Measurements from ENCODE around the gene CHRNA9. TPM values are rescaled to one million over a fixed set of nuclear protein-coding genes. Genes with fewer than 3 reads are reported as not detected.
A peak's percentile ranks its signal among the peaks of the same experiment; 100 is the strongest.

The CHRNA9 gene
- total and polyA plus RNA-seq, 5 donors from 2014 or later: 0.13 to 0.69 (median 0.37) TPM; not detected in 1

DNA sequence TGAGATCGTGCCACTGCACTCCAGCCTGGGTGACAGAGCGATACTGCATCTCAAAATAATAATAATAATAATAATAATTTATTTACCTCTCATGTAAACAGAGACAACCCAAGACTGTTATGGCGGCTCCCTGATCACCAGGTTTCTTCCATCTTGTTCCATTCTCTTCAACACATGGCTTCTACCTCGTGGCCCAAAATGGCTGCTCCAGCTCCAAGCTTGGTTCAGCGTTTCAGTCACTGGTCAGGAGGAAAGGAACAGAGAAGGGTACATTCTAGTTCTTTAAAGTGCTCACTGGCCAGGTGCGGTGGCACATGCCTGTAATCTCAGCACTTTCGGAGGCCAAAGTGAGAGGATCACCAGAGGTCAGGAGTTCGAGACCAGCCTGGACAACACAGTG is 24.9 kb upstream of the CHRNA9 start:
- Histone ChIP-seq H3K36me3 (ENCODE audit: control insufficient read depth, insufficient read depth, low read length) (no peaks in the 10 kb centered on the region), H3K4me1 (ENCODE audit: control insufficient read depth, insufficient read depth, low read length, poor library complexity, severe bottlenecking) (peaks cover 75% of the 10 kb centered on the region), H3K27me3 (ENCODE audit: control insufficient read depth, insufficient read depth, low read length) (no peaks in the 10 kb centered on the region), H3K27ac (ENCODE audit: insufficient read depth, low read length, poor library complexity, severe bottlenecking) (peak overlapping the region; percentile 94), H3K4me3 (ENCODE audit: low read depth, low read length) (no peak overlapping the region), H3K9me3 (ENCODE audit: control insufficient read depth in 2 of 2, low read length in 2 of 2) (no peaks in the 10 kb centered on the region)
- ATAC-seq (ENCODE audit: low read depth in 2 of 2) (no peak), DNase-seq (no peak)
- no peak overlapping the region for H3K4me3 Mint-ChIP-seq
- peak overlapping the region in 2 of 3 donors; percentile 36 to 98 for H3K27ac Mint-ChIP-seq
- peaks cover 24 to 84% (median 68%) of the 10 kb centered on the region in 4 donors for H3K4me1 Mint-ChIP-seq
- no peaks in the 10 kb centered on the region for H3K27me3 Mint-ChIP-seq
- peaks cover 4% of the 10 kb centered on the region for H3K36me3 Mint-ChIP-seq
- no peaks in the 10 kb centered on the region for H3K9me3 Mint-ChIP-seq

DNA sequence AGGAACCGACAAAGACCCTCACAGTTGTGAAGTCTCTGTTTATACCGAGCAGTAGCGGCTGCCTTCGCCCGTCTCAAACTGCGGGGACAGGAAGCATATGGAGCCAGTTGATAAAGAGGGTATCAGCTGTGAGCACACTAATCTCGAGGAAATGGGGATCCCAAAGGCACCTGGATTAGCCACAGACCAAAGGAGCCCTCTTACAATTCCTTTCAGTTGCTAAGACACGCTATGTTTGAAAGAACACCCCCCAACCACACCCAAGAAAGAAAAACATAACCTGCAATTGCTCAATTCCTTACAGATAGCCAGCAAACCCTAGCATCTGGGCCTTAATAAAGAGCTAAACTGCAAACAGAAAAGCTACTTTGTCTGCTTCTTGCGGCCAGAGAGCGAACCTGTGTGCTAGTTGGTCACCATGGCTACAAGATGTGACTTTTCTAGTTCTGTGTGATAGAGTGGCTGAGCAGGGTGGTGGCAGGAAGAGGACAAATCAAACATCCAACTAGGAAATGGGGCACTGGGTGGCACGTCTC is 23.3 kb upstream of the CHRNA9 start:
- no peaks in the 10 kb centered on the region for H3K36me3 ChIP-seq (ENCODE audit: control insufficient read depth, insufficient read depth, low read length)
- H3K27me3 ChIP-seq (ENCODE audit: control insufficient read depth, insufficient read depth, low read length): no peaks in the 10 kb centered on the region
- H3K27ac Mint-ChIP-seq: peak overlapping the region; percentile 92 to 98 (median 97)
- peak overlapping the region in 3 of 4 donors; percentile 11 to 39 (median 31) for H3K4me3 Mint-ChIP-seq
- H3K27me3 Mint-ChIP-seq: no peaks in the 10 kb centered on the region
- no peaks in the 10 kb centered on the region for H3K9me3 ChIP-seq (ENCODE audit: control insufficient read depth in 2 of 2, low read length in 2 of 2)
- H3K27ac ChIP-seq (ENCODE audit: insufficient read depth, low read length, poor library complexity, severe bottlenecking): peak overlapping the region; percentile 94
- DNase-seq (peak in 2 of 3 donors; percentile 52 to 68), ATAC-seq (ENCODE audit: low read depth in 2 of 2) (peak in 1 of 2 donors; percentile 6)
- no peaks in the 10 kb centered on the region for H3K9me3 Mint-ChIP-seq
- peak overlapping the region; percentile 37 for H3K4me3 ChIP-seq (ENCODE audit: low read depth, low read length)
- peaks cover 27 to 82% (median 61%) of the 10 kb centered on the region in 4 donors for H3K4me1 Mint-ChIP-seq
- no peaks in the 10 kb centered on the region for H3K36me3 Mint-ChIP-seq
- H3K4me1 ChIP-seq (ENCODE audit: control insufficient read depth, insufficient read depth, low read length, poor library complexity, severe bottlenecking): peaks cover 71% of the 10 kb centered on the region

DNA sequence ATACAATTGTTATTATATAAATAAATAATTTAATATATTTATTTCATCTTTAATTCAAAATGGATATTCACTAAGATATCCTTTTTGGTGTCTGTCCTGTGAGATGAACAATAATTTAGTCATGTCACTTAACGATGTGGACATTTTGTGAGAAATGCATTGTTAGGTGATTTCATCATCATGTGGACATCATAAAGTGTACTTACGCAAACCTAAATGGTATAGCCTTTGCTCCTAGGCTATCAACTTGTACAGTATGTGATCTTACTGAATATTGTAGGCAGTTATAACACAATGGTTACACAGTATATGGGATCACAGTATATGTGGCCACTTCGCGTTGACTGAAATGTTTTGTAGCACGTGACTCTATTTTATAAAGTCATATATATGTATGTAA is 20.2 kb upstream of the CHRNA9 start:
- Histone ChIP-seq H3K27ac (ENCODE audit: insufficient read depth, low read length, poor library complexity, severe bottlenecking) (peak overlapping the region; percentile 94), H3K9me3 (ENCODE audit: control insufficient read depth in 2 of 2, low read length in 2 of 2) (no peaks in the 10 kb centered on the region), H3K4me3 (ENCODE audit: low read depth, low read length) (no peak overlapping the region), H3K36me3 (ENCODE audit: control insufficient read depth, insufficient read depth, low read length) (no peaks in the 10 kb centered on the region), H3K4me1 (ENCODE audit: control insufficient read depth, insufficient read depth, low read length, poor library complexity, severe bottlenecking) (peaks cover 47% of the 10 kb centered on the region), H3K27me3 (ENCODE audit: control insufficient read depth, insufficient read depth, low read length) (no peaks in the 10 kb centered on the region)
- DNase-seq (no peak), ATAC-seq (ENCODE audit: low read depth in 2 of 2) (no peak)
- no peaks in the 10 kb centered on the region for H3K27me3 Mint-ChIP-seq
- no peaks in the 10 kb centered on the region for H3K36me3 Mint-ChIP-seq
- peak overlapping the region in 1 of 3 donors; percentile 71 for H3K27ac Mint-ChIP-seq
- no peak overlapping the region for H3K4me3 Mint-ChIP-seq
- peaks cover 14 to 62% (median 38%) of the 10 kb centered on the region in 4 donors for H3K4me1 Mint-ChIP-seq
- no peaks in the 10 kb centered on the region for H3K9me3 Mint-ChIP-seq

DNA sequence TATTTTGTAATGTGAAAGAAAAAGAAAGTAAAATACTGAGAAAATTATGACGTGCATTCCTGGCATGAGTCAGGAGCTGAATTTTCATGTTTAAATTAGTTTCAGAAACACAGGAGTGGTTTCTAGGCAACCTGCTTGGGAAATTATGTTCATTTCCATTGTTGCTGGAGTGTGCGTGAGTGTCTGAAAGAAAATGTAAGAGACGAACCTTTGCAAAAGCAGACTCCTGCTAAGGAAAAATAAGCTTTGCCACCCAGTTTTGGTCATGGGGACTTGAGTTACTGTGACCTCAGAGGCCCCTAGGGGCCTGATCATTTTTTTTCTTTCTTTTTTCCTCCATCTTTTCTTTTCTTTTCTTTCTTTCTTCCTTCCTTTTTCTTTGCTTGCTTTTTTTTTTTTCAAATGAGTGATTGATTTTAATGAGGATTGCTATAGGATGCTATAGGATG is 18.8 kb upstream of the CHRNA9 start:
- Mint-ChIP-seq H3K4me3 (peak overlapping the region; percentile 80 to 89 (median 88)), H3K27ac (peak overlapping the region; percentile 96 to 99 (median 98)), H3K27me3 (no peaks in the 10 kb centered on the region), H3K4me1 (peaks cover 14 to 53% (median 34%) of the 10 kb centered on the region in 4 donors), H3K9me3 (no peaks in the 10 kb centered on the region), H3K36me3 (no peaks in the 10 kb centered on the region)
- Histone ChIP-seq H3K4me1 (ENCODE audit: control insufficient read depth, insufficient read depth, low read length, poor library complexity, severe bottlenecking) (peaks cover 35% of the 10 kb centered on the region), H3K27me3 (ENCODE audit: control insufficient read depth, insufficient read depth, low read length) (no peaks in the 10 kb centered on the region), H3K4me3 (ENCODE audit: low read depth, low read length) (peak overlapping the region; percentile 73), H3K36me3 (ENCODE audit: control insufficient read depth, insufficient read depth, low read length) (no peaks in the 10 kb centered on the region), H3K9me3 (ENCODE audit: control insufficient read depth in 2 of 2, low read length in 2 of 2) (no peaks in the 10 kb centered on the region), H3K27ac (ENCODE audit: insufficient read depth, low read length, poor library complexity, severe bottlenecking) (peak overlapping the region; percentile 94)
- DNase-seq (peak; percentile 44 to 74 (median 65)), ATAC-seq (ENCODE audit: low read depth in 2 of 2) (peak; percentile 36 to 54)

DNA sequence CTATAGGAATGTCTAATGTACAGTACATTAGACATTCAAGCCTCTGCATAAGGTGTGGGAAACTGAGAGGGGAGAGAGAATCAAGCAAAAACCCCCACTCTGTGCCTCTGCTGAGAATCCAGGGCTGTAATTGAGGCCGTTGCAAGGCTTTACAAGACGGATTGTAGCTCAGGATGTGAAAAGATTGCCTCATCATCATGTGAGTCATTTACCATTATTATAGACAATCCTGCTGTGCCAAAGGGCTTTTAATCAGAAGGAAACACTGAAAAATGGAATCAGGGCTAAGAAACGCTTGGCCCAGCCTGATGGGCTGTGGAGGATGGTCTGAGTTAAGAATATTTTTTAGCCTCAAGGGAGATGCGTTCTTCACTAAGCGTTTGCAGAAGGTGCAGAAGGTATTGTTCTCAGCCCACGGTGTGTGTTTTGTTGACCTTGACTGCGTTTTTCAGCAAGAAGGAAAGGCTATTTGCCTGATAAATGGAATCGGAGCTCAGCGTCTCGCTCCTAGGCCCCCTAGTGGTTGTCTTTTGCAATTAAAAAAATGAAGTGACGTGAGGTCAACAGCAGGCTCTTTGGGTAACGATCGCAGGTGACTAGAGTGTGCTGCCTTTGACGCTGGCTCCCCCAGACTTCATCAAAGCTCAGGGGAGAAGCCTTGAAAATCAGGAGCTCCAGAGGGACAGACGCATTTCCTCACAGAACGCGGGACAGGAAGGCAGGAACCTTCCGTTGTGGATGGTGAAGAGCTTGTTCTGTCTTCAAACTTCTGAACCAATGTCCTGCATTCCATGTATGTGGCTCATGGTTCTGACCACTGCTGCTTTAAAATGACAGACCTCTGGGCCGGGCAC is 18.1 kb upstream of the CHRNA9 start:
- Mint-ChIP-seq H3K36me3 (no peaks in the 10 kb centered on the region), H3K4me3 (peak overlapping the region; percentile 80 to 89 (median 88)), H3K27me3 (no peaks in the 10 kb centered on the region), H3K9me3 (no peaks in the 10 kb centered on the region), H3K27ac (peak overlapping the region; percentile 96 to 99 (median 98)), H3K4me1 (peaks cover 14 to 53% (median 30%) of the 10 kb centered on the region in 4 donors)
- Histone ChIP-seq H3K27me3 (ENCODE audit: control insufficient read depth, insufficient read depth, low read length) (no peaks in the 10 kb centered on the region), H3K9me3 (ENCODE audit: control insufficient read depth in 2 of 2, low read length in 2 of 2) (no peaks in the 10 kb centered on the region), H3K4me1 (ENCODE audit: control insufficient read depth, insufficient read depth, low read length, poor library complexity, severe bottlenecking) (peaks cover 28% of the 10 kb centered on the region), H3K27ac (ENCODE audit: insufficient read depth, low read length, poor library complexity, severe bottlenecking) (peak overlapping the region; percentile 94), H3K4me3 (ENCODE audit: low read depth, low read length) (peak overlapping the region; percentile 73), H3K36me3 (ENCODE audit: control insufficient read depth, insufficient read depth, low read length) (no peaks in the 10 kb centered on the region)
- DNase-seq (peak; percentile 51 to 89 (median 81)), ATAC-seq (ENCODE audit: low read depth in 2 of 2) (peak; percentile 65 to 70)

DNA sequence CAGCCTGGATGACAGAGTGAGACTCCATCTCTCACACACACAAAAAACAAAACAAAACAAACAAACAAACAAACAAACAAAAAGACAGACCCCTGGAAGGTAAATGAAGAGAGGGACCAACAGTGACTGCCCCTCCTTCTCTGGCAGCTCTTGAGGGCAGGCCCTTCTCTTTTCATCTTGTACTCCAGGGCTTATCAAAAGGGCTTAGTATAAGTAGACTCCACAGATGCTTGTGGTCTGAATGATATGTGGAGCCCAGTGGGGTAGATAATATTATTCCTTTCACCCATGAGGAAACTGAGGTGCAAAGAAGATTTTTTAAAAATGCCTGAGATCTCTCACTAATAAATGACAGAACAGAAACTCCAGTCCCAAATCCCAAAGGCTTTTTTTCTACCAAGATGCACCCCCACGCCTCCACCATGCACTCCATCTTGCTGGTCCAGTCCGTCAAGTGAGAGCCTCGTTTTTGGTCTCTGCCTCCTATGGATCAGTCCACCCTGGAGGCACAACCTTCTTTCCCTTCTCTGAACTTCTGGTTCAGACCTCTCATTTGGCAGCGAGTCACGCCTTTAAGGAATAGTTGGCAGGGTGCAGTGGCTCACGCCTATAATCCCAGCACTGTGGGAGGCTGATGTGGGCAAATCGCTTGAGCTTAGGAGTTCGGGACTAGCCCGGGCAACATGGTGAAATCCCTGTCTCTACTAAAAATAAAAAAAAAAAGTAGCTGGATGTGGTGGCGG is 17.0 kb upstream of the CHRNA9 start:
- H3K27ac Mint-ChIP-seq: peak overlapping the region; percentile 71 to 98 (median 91)
- no peaks in the 10 kb centered on the region for H3K27me3 Mint-ChIP-seq
- no peaks in the 10 kb centered on the region for H3K9me3 Mint-ChIP-seq
- Histone ChIP-seq H3K27me3 (ENCODE audit: control insufficient read depth, insufficient read depth, low read length) (no peaks in the 10 kb centered on the region), H3K4me3 (ENCODE audit: low read depth, low read length) (no peak overlapping the region), H3K36me3 (ENCODE audit: control insufficient read depth, insufficient read depth, low read length) (no peaks in the 10 kb centered on the region), H3K9me3 (ENCODE audit: control insufficient read depth in 2 of 2, low read length in 2 of 2) (no peaks in the 10 kb centered on the region), H3K4me1 (ENCODE audit: control insufficient read depth, insufficient read depth, low read length, poor library complexity, severe bottlenecking) (peaks cover 20% of the 10 kb centered on the region), H3K27ac (ENCODE audit: insufficient read depth, low read length, poor library complexity, severe bottlenecking) (no peak overlapping the region)
- H3K36me3 Mint-ChIP-seq: no peaks in the 10 kb centered on the region
- peaks cover 14 to 45% (median 21%) of the 10 kb centered on the region in 4 donors for H3K4me1 Mint-ChIP-seq
- DNase-seq: no peak
- ATAC-seq (ENCODE audit: low read depth in 2 of 2): no peak
- H3K4me3 Mint-ChIP-seq: peak overlapping the region in 3 of 4 donors; percentile 46 to 66 (median 51)

DNA sequence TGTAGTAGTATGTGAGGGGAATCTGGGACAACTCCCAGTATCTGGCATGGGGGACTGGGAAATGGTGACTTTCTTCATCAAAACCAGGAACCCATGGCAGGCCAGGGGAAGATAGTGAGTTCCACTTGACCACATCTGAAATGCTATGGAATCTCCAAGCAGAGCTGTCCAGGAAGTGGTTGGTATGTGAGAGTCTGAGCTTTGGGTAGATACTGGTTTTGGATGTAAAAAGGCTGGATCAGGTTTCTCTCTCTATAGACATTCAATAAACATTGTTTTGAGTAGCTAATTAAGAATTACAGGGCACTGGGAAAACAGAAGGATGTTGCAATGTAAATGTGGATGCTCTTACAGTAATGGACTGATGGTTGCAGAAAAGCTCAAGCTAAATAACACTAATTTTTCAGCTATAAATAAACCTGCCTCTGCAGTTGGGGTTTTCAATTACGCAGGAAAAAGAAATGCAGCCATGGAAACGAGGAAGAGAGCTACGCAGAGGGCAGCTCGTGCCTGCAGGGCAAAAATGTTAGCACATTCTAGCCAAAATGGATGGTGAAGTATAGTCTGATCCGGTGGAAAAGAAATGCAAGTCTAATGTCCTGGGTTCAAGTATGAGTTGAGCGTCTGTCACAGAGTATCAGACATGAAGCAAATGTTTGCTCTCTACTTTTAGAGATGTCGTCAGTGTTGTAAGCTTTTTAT is 13.4 kb upstream of the CHRNA9 start:
- Histone ChIP-seq H3K27ac (ENCODE audit: insufficient read depth, low read length, poor library complexity, severe bottlenecking) (no peak overlapping the region), H3K9me3 (ENCODE audit: control insufficient read depth in 2 of 2, low read length in 2 of 2) (no peaks in the 10 kb centered on the region), H3K4me3 (ENCODE audit: low read depth, low read length) (no peak overlapping the region), H3K4me1 (ENCODE audit: control insufficient read depth, insufficient read depth, low read length, poor library complexity, severe bottlenecking) (peaks cover 14% of the 10 kb centered on the region), H3K36me3 (ENCODE audit: control insufficient read depth, insufficient read depth, low read length) (no peaks in the 10 kb centered on the region), H3K27me3 (ENCODE audit: control insufficient read depth, insufficient read depth, low read length) (no peaks in the 10 kb centered on the region)
- no peaks in the 10 kb centered on the region for H3K36me3 Mint-ChIP-seq
- DNase-seq (no peak), ATAC-seq (ENCODE audit: low read depth in 2 of 2) (no peak)
- H3K27ac Mint-ChIP-seq: peak overlapping the region in 1 of 3 donors; percentile 71
- peaks cover 13 to 35% (median 18%) of the 10 kb centered on the region in 4 donors for H3K4me1 Mint-ChIP-seq
- no peak overlapping the region for H3K4me3 Mint-ChIP-seq
- H3K27me3 Mint-ChIP-seq: peaks cover 6% of the 10 kb centered on the region
- no peaks in the 10 kb centered on the region for H3K9me3 Mint-ChIP-seq
